H1 (cell line): ENCODE results near the gene OLA1. TPM values are rescaled to one million over a fixed set of nuclear protein-coding genes. Genes with fewer than 3 reads are reported as not detected.

Source experiments
- CTCF ChIA-PET: fragments of 300-600 bp; sonication (Branson Sonifier 250); formaldehyde crosslinking; loops from one replicate; lab custom pipeline; 2021; ENCODE audit not compliant: partially characterized antibody; lab: Charles Lee
- POLR2A ChIA-PET: fragments of 300-600 bp; sonication (Branson Sonifier 250); formaldehyde crosslinking; loops from one replicate; lab custom pipeline; 2021; ENCODE audit warnings: inconsistent platforms; ENCODE audit not compliant: partially characterized antibody; lab: Charles Lee
- DNase-seq, 2 experiments: peaks; one replicate each; pipeline versions ENCODE4 v3.0.0 to v3.0.0-alpha.2; 2010 to 2022; ENCODE audit warnings: low spot score in 2 of 2, low read depth in 1 of 2, mixed read lengths in 1 of 2
- FAIRE-seq: peaks from 2 replicates; lab custom pipeline; 2011; peaks lifted over from hg19 to GRCh38; lab: Jason Lieb, UNC
- H2AFZ ChIP-seq: 2 replicates; pipeline ENCODE4 v1.8.1; 2012; ENCODE audit warnings: low read length, inconsistent platforms
- H2AK5ac ChIP-seq: 2 replicates; pipeline ENCODE4 v1.6.1; 2013; ENCODE audit warnings: low read depth, low read length
- H2BK120ac ChIP-seq: replicated peaks from 2 replicates; pipeline ENCODE3; 2013; ENCODE audit warnings: low read depth, low read length, inconsistent platforms
- H2BK12ac ChIP-seq: 2 replicates; pipeline ENCODE4 v1.6.1; 2013; ENCODE audit warnings: low read depth, low read length
- H2BK15ac ChIP-seq: 2 replicates; pipeline ENCODE4 v1.6.1; 2013; ENCODE audit warnings: low read length
- H2BK20ac ChIP-seq: 2 replicates; pipeline ENCODE4 v1.6.1; 2013; ENCODE audit warnings: low read length
- H2BK5ac ChIP-seq: 2 replicates; pipeline ENCODE4 v1.6.1; 2013; ENCODE audit warnings: low read depth, low read length
- H3K14ac ChIP-seq: 2 replicates; pipeline ENCODE4 v1.6.1; 2013; ENCODE audit warnings: inconsistent platforms; ENCODE audit not compliant: insufficient read length
- H3K18ac ChIP-seq: 2 replicates; pipeline ENCODE4 v1.6.1; 2013; ENCODE audit warnings: low read length; ENCODE audit errors: extremely low read depth
- H3K23ac ChIP-seq: 2 replicates; pipeline ENCODE4 v1.6.1; 2013; ENCODE audit warnings: inconsistent platforms; ENCODE audit not compliant: insufficient read length
- H3K23me2 ChIP-seq: 2 replicates; pipeline ENCODE4 v1.6.1; 2013; ENCODE audit warnings: low read depth, low read length
- H3K27ac ChIP-seq: 2 replicates; pipeline ENCODE4 v1.6.1; 2011; ENCODE audit warnings: low read depth, low read length, inconsistent platforms
- H3K27me3 ChIP-seq, 4 experiments: replicated peaks in 1 of 4; 1 replicate in 1 of 4; 2 replicates in 3 of 4; pipeline versions ENCODE4 v1.6.1 to v1.8.1; 2011 to 2013; ENCODE audit warnings: low read length in 3 of 4, mild to moderate bottlenecking in 3 of 4, inconsistent platforms in 2 of 4, mixed read lengths in 2 of 4, moderate library complexity in 1 of 4; ENCODE audit not compliant: control insufficient read depth in 3 of 4, insufficient read depth in 3 of 4; ENCODE audit errors: extremely low read depth in 1 of 4
- H3K36me3 ChIP-seq, 4 experiments: 2 replicates each; pipeline versions ENCODE4 v1.6.1 to v1.8.1; 2011 to 2013; ENCODE audit warnings: mild to moderate bottlenecking in 4 of 4, low read length in 3 of 4, moderate library complexity in 2 of 4, control low read depth in 1 of 4, inconsistent platforms in 1 of 4; ENCODE audit not compliant: insufficient read depth in 4 of 4, control insufficient read depth in 2 of 4
- H3K4ac ChIP-seq: replicated peaks from 2 replicates; pipeline ENCODE3; 2013; ENCODE audit warnings: low read length, low read depth, mixed read lengths, inconsistent platforms; ENCODE audit not compliant: insufficient read length
- H3K4me1 ChIP-seq, 4 experiments: replicated peaks in 1 of 4; 1 replicate in 1 of 4; 2 replicates in 3 of 4; pipeline versions ENCODE4 v1.6.1 to v1.8.1; 2011 to 2013; ENCODE audit warnings: low read length in 3 of 4, inconsistent platforms in 2 of 4, mixed read lengths in 1 of 4; ENCODE audit not compliant: insufficient read depth in 4 of 4, control insufficient read depth in 3 of 4
- H3K4me2 ChIP-seq, 2 experiments: 2 replicates each; pipeline versions ENCODE4 v1.6.1 to v1.8.1; 2011 to 2013; ENCODE audit warnings: low read depth in 2 of 2, low read length in 2 of 2, control low read depth in 1 of 2, inconsistent platforms in 1 of 2, mild to moderate bottlenecking in 1 of 2; ENCODE audit not compliant: insufficient read depth in 1 of 2
- H3K4me3 ChIP-seq, 4 experiments: fragments of 200-600, 300-600 bp in 1 of 4; sonication (generic), shearing (Covaris generic), sonication (Bioruptor Twin) in 1 of 4; 2 replicates each; pipeline versions ENCODE4 v1.5.1 to v1.8.1; 2011 to 2016; ENCODE audit warnings: low read length in 4 of 4, low read depth in 3 of 4, control low read depth in 2 of 4, inconsistent platforms in 2 of 4, mild to moderate bottlenecking in 2 of 4, mixed read lengths in 1 of 4, moderate library complexity in 1 of 4; ENCODE audit not compliant: insufficient read depth in 2 of 4; ENCODE audit errors: extremely low read depth in 1 of 4
- H3K56ac ChIP-seq: replicated peaks from 2 replicates; pipeline ENCODE3; 2013; ENCODE audit warnings: low read depth, mild to moderate bottlenecking, mixed read lengths, low read length, inconsistent platforms; ENCODE audit not compliant: insufficient read length
- H3K79me1 ChIP-seq: 2 replicates; pipeline ENCODE4 v1.6.1; 2013; ENCODE audit warnings: low read depth, low read length, control low read depth
- H3K79me2 ChIP-seq, 2 experiments: 2 replicates each; pipeline versions ENCODE4 v1.6.1 to v1.8.1; 2012 to 2013; ENCODE audit warnings: low read length in 2 of 2, mild to moderate bottlenecking in 2 of 2, inconsistent platforms in 1 of 2; ENCODE audit not compliant: insufficient read depth in 2 of 2, control insufficient read depth in 1 of 2
- H3K9ac ChIP-seq, 4 experiments: replicated peaks in 1 of 4; 1 replicate in 1 of 4; 2 replicates in 3 of 4; pipeline versions ENCODE4 v1.6.1 to v1.8.1; 2011 to 2013; ENCODE audit warnings: low read depth in 3 of 4, low read length in 3 of 4, control low read depth in 2 of 4, mild to moderate bottlenecking in 2 of 4, moderate library complexity in 2 of 4, inconsistent platforms in 1 of 4; ENCODE audit errors: extremely low read depth in 1 of 4
- H3K9me3 ChIP-seq, 2 experiments: 2 replicates each; pipeline versions ENCODE4 v1.6.1 to v1.8.1; 2012 to 2013; ENCODE audit warnings: mild to moderate bottlenecking in 2 of 2, moderate library complexity in 2 of 2, control low read depth in 1 of 2, inconsistent platforms in 1 of 2, low read depth in 1 of 2, low read length in 1 of 2, mixed read lengths in 1 of 2; ENCODE audit not compliant: insufficient read depth in 2 of 2
- H4K20me1 ChIP-seq, 2 experiments: replicated peaks in 1 of 2; 2 replicates each; pipeline versions ENCODE3 to v1.8.1; 2011 to 2013; ENCODE audit warnings: inconsistent platforms in 2 of 2, low read length in 2 of 2, mild to moderate bottlenecking in 1 of 2; ENCODE audit not compliant: insufficient read depth in 2 of 2, control insufficient read depth in 1 of 2
- H4K5ac ChIP-seq: 2 replicates; pipeline ENCODE4 v1.6.1; 2013; ENCODE audit warnings: low read length, low read depth, mixed read lengths, inconsistent platforms; ENCODE audit not compliant: insufficient read length
- H4K8ac ChIP-seq: 2 replicates; pipeline ENCODE4 v1.8.0; 2013; ENCODE audit warnings: mild to moderate bottlenecking, moderate library complexity, low read length, inconsistent platforms; ENCODE audit not compliant: insufficient read depth; ENCODE audit errors: extremely low read depth
- H4K91ac ChIP-seq: replicated peaks from 2 replicates; pipeline ENCODE3; 2013; ENCODE audit warnings: low read length, mixed read lengths, inconsistent platforms; ENCODE audit not compliant: insufficient read length
- HDAC2 ChIP-seq, 2 experiments: fragments of 300-600 bp in 1 of 2; sonication (generic) in 1 of 2; IDR thresholded peaks; 2 replicates each; pipeline ENCODE4 v1.6.1; 2011 to 2012; ENCODE audit warnings: low read depth in 2 of 2, low read length in 2 of 2, mild to moderate bottlenecking in 2 of 2, moderate library complexity in 2 of 2, borderline replicate concordance in 1 of 2, inconsistent platforms in 1 of 2
- TEAD4 ChIP-seq: IDR thresholded peaks from 2 replicates; pipeline ENCODE4 v1.6.1; 2012; ENCODE audit warnings: low read depth, low read length, inconsistent platforms, mixed read lengths
- WGBS, 2 experiments: shearing (Covaris generic) in 1 of 2; methylation state at CpG; one replicate each; pipeline versions ENCODE4 v1.1.6 to v1.1.7; 2013 to 2015; ENCODE audit warnings: low lambda C conversion rate in 2 of 2, mixed read lengths in 2 of 2, inconsistent platforms in 1 of 2, low coverage in 1 of 2, missing lambda C conversion rate in 1 of 2; ENCODE audit not compliant: insufficient replicate concordance in 2 of 2, insufficient coverage in 1 of 2, insufficient read length in 1 of 2; ENCODE audit errors: extremely low coverage in 1 of 2, missing lambda C conversion rate in 1 of 2; 5-methylcytosine and 5-hydroxymethylcytosine counted together
- polyA plus RNA-seq, 7 experiments: library from polyadenylated mRNA; depleted of rRNA in 3 of 7; stranded (reverse) in 5 of 7; unstranded in 2 of 7; fragments of >200 nt in 5 of 7; fragments of 200-250 nt in 2 of 7; gene quantifications; 1 replicate in 5 of 7; 2 replicates in 1 of 7; 4 replicates in 1 of 7; pipeline versions ENCODE4 v1.2.1 to v1.2.3, GENCODE V29; 2011 to 2013; ENCODE audit warnings: missing spikeins in 2 of 7, mixed read lengths in 2 of 7
- total RNA-seq: library from RNA; stranded (reverse); fragmentation: NEBNext Ultra II Directional; extraction: Animal tissue kit (Norgen Biotek cat#: 25700); gene quantifications from 2 replicates; pipeline ENCODE4 v1.2.1, GENCODE V29; 2021
- TF ChIP-seq, protein P1 (sequence below), 3 experiments: IDR thresholded peaks; 1 replicate in 2 of 3; 2 replicates in 1 of 3; pipeline versions ENCODE4 v1.5.1 to v1.6.1; 2011; ENCODE audit warnings: low read length in 3 of 3, mild to moderate bottlenecking in 3 of 3, inconsistent platforms in 2 of 3, low read depth in 1 of 3, moderate library complexity in 1 of 3; ENCODE audit not compliant: insufficient read depth in 1 of 3; ENCODE audit errors: control extremely low read depth in 1 of 3

Gene OLA1
- total and polyA plus RNA-seq, 2 of the 8 experiments (the other 6 are each of a cell fraction or from before 2014, with no cell fraction given) = 39.3 to 158 TPM

DNA sequence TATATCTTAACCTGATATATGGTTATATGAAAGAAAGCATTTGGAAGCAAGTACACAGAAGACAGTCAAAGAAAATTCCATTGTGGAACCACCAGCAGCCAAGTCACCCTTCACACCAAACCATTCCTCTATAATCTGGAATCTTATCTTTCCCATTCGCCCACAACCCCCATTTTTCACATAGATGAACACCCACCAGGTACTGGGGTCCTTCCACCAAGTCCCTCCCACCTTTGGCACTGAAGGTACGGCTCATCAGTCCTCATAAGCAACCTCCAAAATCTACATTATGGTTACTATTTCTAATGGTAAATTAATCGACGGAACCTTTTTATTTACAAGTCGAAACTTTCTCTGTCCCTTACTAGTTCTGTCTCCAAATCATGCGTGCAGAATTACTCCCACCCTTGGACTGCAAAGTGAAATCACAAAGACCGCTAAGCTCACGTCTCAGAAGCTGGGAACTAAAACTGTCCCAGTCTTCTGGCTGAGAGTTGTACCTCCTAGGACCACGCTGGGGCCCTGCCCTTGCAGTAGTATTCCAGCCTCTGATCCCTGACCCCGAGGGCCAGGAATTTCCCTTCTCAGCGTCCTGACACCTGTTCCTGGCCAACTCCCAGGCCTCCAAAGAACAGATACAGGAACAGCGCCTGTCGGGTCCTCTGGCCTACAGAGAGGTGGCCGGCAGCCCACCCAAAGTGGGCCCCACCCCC is 702 bp downstream of the OLA1 start:
- Histone ChIP-seq H4K20me1 (peaks cover 3 to 4% of the 10 kb centered on the region in 2 experiments), H3K36me3 (peaks cover 0 to 7% (median 4%) of the 10 kb centered on the region in 4 experiments; a peak in 2 of 8 replicates), H3K9me3 (no peaks in the 10 kb centered on the region), H3K4me3 (peak overlapping the region; percentile 62 to 81 (median 66)), H3K23me2 (peaks cover 5% of the 10 kb centered on the region; the same call in 1 of the 2 replicates), H2AFZ (no peak overlapping the region), H4K91ac (no peak overlapping the region), H4K5ac (no peak overlapping the region), H3K23ac (no peak overlapping the region), H3K9ac (peak overlapping the region; percentile 41 to 63 (median 52); a peak in 6 of 7 replicates), H4K8ac (peak overlapping the region; percentile 93; the same call in 1 of the 2 replicates), H2BK5ac (peak overlapping the region; percentile 68; the same call in 1 of the 2 replicates), H3K27me3 (peaks cover 0 to 9% (median 2%) of the 10 kb centered on the region in 4 experiments; a peak in 3 of 7 replicates), H3K4me2 (peak overlapping the region; percentile 76 to 78), H2BK120ac (no peak overlapping the region), H3K4me1 (peaks cover 0 to 1% (median 0%) of the 10 kb centered on the region in 4 experiments; a peak in 3 of 7 replicates), H2BK12ac (no peak overlapping the region), H3K14ac (no peak overlapping the region), H3K18ac (0 out of 2 replicates have a peak overlapping the region, but pooled peaks have one; percentile 4), H2BK15ac (no peak overlapping the region), H3K79me2 (peaks cover 3 to 48% of the 10 kb centered on the region in 2 experiments; a peak in 3 of 4 replicates), H3K56ac (peak overlapping the region; percentile 34), H3K4ac (peak overlapping the region; percentile 13)
- WGBS, 2 experiments = 12% methylated on average over 14 of the region's 14 CpGs; no CpG with 5 or more reads in 1 of the 2 experiments
- POLR2A ChIA-PET = interaction anchor here (1.4 kb wide), 1 partner anchor 10 kb away, joined by 4 read pairs; no protein-coding TSS in a partner anchor
- no peak for FAIRE-seq
- TF ChIP-seq, protein P1, sequence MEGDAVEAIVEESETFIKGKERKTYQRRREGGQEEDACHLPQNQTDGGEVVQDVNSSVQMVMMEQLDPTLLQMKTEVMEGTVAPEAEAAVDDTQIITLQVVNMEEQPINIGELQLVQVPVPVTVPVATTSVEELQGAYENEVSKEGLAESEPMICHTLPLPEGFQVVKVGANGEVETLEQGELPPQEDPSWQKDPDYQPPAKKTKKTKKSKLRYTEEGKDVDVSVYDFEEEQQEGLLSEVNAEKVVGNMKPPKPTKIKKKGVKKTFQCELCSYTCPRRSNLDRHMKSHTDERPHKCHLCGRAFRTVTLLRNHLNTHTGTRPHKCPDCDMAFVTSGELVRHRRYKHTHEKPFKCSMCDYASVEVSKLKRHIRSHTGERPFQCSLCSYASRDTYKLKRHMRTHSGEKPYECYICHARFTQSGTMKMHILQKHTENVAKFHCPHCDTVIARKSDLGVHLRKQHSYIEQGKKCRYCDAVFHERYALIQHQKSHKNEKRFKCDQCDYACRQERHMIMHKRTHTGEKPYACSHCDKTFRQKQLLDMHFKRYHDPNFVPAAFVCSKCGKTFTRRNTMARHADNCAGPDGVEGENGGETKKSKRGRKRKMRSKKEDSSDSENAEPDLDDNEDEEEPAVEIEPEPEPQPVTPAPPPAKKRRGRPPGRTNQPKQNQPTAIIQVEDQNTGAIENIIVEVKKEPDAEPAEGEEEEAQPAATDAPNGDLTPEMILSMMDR (IDR thresholded peaks at IDR 0.05; ENCODE audit: control extremely low read depth in 1 of 3, insufficient read depth in 1 of 3, low read depth in 1 of 3, low read length in 3 of 3) = peak in 1 of 3 experiments; percentile 1; a peak in 1 of 4 replicates
- TF ChIP-seq HDAC2 (IDR thresholded peaks at IDR 0.05; ENCODE audit: borderline replicate concordance in 1 of 2, low read depth in 2 of 2, low read length in 2 of 2) = no peak; a peak in 1 of 4 replicates
- TF ChIP-seq TEAD4 = 0 out of 2 replicates have a peak, but pooled peaks have one; percentile 29
- TF ChIP-seq, all 59 proteins: peak for 2
- CTCF ChIA-PET = interaction anchor here (0.5 to 1.2 kb wide), 2 partner anchors 72 to 79 kb away, joined by 3 read pairs; no protein-coding TSS in a partner anchor
- Histone ChIP-seq H2BK20ac (no peak overlapping the region), H3K27ac (no peak overlapping the region), H3K79me1 (peaks cover 3% of the 10 kb centered on the region; the same call in 1 of the 2 replicates), H2AK5ac (no peak overlapping the region)
- no peak for DNase-seq
